ENCODE measurements around the gene AKIRIN1.
"Not testable (repeated sequence)": the region's sequence is repeated elsewhere in the genome, so short reads cannot be mapped to it uniquely, and the experiment has no call there.

AKIRIN1 gene, protein sequence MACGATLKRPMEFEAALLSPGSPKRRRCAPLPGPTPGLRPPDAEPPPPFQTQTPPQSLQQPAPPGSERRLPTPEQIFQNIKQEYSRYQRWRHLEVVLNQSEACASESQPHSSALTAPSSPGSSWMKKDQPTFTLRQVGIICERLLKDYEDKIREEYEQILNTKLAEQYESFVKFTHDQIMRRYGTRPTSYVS

DNA sequence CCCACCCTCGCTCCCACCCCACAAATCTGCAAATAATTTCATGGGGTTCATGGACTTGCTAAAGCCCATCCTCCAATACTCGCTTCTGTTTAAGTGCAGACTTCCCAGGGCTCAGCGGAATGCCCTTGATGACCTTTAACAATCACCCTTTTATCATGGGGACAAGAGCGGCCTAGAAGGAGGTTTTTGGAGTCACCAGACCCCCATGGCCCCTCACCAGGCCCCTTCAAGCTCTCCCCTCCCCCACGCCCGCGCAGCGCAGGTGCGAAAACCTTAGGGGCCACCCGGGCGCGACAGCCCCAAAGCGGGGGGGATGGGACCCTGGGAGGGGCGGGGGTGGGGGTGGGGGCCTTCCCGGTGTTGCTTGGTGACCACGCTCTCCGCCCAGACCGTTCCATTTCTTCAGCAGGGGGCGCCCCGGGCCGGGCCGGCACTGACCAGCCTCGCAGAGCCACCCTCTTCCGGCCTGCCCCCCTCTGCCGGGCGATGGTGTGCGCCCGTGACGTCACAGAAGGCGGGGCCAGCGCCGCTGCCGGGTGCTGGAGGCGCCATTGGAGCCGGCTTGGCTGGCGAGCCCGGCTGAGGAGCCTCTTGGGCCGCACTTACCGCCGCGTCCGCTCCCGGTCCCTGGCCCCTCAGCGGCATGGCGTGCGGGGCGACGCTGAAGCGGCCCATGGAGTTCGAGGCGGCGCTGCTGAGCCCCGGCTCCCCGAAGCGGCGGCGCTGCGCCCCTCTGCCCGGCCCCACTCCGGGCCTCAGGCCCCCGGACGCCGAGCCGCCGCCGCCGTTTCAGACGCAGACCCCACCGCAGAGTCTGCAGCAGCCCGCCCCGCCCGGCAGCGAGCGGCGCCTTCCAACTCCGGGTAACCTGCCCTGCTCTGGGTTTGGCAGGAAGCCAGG lies at the start of gene AKIRIN1:
Gene AKIRIN1 (plus strand): TSS at position 539 of the 900 bp plus-strand sequence. CDS start 105 bp downstream, at position 644.
- DNase-seq (ENCODE audit: low read depth in 2 of 2) = peak; percentile 92 to 93

DNA sequence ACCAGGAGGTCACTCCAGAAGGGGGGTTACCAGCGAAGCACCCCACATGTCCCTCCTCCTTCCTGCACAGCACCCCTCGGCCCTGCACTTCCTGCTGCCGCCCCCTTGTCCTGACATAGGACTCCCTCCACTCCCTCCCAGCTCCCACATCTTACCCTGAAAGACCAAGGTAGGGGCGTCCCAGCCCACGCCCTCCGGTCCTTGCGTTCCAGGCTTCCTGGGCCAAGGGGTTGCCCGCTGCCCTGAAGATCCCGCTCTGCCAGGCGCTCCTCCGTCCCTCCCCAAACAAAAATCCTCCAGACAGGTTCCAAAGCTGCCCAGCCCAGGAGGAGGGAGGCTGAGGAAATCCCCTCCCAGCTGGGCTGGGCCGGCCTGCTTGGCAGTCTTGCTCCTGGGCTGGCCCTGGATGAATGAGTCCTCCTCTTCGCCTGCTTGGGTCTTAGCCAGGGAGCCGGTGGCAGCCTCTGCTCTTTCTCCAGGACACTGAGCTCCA lies 49.5 kb upstream of the AKIRIN1 start, which contains the start of gene RHBDL2:
Gene RHBDL2 (minus strand): TSS at position 304 of the 493 bp plus-strand sequence. CDS start 22,618 bp downstream, outside the sequence.
- DNase-seq (ENCODE audit: low read depth in 2 of 2) = no peak

DNA sequence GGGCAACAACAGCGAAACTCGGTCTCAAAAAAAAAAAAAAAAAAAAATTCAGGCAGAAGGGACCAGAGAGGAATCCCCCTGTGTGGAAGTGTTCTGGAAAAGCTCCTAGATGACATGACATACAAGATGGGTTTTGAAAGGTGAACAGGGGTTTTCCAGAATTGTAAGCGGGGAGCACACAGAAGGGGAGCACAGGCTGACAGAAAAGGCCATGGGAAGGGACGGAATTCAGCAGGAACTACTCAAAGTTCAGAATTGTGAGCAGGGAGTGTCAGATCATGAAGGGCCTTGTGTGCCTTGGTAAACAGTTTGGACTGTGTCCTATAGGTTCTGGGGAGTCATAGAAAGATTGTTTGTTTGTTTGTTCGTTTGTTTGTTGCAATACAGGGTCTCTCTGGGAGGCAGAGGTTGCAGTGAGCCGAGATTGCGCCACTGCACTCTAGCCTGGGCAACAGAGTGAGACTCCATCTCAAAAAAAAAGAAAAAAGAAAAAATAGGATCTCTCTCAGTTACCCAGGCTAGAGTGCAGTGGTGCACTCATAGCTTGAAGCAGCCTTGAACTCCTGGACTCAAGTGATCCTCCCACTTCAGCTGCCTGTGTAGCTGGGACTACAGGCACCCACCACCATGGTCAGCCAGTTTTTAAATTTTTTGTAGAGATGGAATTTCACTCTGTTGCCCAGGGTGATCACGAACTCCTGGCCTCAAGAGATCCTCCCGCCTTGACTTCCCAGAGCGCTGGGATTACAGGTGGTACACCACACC lies 48.2 kb upstream of the AKIRIN1 start:
- no peak for DNase-seq (ENCODE audit: low read depth in 2 of 2)

DNA sequence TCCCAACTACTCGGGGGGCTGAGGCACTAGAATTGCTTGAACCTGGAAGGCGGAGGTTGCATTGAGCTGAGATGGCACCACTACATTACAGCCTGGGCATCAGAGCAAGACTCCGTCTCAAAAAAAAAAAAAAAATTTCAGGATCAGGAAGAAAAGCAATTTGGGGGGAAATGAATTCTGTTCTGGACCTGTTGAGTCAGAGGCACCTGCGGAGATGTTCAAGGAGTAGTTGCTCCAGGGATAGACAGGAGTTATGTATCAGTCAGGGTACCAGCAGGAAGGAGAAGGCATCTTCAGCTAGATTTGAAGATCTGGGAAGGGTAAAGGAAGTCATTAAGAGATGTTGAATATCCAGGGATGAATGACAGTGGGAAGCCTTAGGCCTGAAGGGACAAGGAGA lies 46.5 kb upstream of the AKIRIN1 start:
- no peak for DNase-seq (ENCODE audit: low read depth in 2 of 2)

DNA sequence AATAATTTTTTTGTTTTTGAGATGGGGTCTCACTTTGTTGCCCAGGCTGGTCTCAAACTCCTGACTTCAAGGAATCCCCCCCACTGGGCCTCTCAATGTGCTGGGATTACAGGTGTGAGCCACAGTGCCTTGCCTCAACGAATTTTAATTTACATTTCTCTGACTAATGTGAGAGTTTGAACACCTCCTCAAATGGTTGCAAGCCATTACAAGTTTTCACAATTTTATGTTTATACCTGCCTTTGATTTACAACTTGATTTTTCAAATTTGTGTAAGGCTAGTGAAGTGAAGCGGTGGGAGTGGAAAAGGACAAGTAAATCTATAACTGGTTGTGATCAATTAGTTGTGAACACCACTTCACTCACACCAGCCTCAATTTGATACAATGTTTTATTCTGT lies 40.5 kb upstream of the AKIRIN1 start:
- DNase-seq (ENCODE audit: low read depth in 2 of 2) = no peak

DNA sequence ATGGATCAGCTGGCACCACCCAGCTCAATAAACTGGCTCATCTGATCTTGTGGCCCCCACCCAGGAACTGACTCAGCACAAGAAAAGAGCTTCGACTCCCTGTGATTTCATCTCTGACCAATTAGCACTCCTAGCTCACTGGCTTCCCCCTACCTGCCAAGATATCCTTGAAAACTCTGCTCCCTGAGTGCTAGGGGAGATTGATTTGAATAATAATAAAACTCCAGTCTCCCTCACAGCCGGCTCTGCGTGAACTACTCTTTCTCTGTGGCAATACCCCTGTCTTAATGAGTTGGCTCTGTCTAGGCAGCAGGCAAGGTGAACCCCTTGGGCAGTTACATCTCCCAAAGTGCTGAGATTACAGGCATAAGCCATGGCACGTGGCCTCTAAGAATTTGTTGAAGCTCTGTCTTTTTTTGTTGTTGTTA lies 37.6 kb upstream of the AKIRIN1 start:
- DNase-seq (ENCODE audit: low read depth in 2 of 2) = no peak

DNA sequence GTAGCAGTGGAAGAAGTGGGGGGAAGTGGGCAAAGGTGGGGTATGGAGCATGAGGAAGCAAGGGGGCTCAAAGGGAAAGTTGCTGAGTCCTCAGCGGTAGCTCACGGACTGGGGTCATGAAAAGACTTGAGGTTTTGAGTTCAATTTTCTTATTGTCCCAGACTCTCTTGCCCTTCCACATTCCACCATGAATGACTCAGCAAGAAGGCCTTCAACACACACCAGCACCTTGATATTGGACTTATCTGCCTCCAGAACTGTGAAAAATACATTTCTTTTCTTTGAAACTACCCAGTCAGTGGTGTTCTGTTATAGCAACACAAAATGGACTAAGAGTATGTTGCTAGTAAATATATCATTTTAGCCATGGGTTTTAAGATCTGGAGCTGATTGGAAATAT lies 32.1 kb upstream of the AKIRIN1 start:
- DNase-seq (ENCODE audit: low read depth in 2 of 2) = peak in 1 of 2 experiments; percentile 2

DNA sequence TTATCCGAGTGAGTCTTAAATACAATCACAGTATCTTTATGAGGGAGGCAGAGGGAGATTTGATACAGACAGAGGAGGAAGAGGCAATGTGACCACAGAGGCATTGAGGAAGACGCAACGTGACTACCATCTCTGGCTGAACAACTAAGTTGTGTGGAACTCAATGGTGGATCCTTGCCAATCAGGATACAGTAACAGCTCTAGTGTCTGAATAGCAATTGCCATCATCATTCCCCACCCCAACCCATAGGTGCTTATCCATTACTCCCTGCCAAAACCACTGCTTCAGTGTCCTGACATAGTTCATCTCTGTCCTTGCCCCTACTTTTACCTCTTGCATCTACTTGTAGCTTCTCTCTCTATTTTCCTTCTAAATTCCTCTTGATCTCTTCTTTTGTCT lies 29.0 kb upstream of the AKIRIN1 start:
- peak; percentile 44 to 51 for DNase-seq (ENCODE audit: low read depth in 2 of 2)

DNA sequence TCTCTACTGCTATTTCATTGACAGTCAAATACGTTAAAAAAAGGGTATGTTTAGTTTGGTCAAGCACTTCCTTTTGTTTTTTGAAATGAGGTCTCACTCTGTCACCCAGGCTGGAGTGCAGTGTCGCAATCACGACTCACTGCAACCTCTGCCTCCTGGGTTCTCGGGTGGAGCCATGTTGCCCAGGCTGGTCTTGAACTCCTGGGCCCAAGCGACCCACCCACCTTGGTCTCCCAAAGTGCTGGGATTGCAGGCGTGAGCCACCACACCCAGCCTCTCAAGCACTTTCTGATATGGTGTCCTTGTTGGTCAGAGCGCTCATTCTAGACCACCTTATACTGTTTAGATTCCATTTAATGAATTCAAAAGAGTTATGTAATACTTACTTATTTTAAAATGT lies 28.5 kb upstream of the AKIRIN1 start:
- DNase-seq (ENCODE audit: low read depth in 2 of 2) = no peak

DNA sequence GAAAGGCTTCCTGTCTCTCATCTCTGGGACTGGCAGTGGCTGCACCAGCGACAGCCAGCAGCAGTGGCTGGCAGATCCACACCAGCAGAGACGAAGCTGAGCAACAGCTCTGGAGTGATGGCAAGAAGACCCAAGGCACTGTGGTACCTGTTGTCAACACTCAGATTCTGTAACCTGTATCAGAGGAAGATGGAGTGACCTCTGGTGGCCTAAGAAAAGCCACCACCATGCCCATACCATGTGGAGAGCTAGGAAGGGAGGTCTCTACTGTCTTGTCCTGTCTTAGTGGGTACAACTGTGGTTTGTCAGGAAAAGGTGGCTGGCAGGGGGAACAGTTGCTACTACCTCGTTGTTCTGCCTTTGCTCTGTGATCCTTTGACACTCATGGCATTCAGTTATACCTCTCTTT lies 26.9 kb upstream of the AKIRIN1 start:
- DNase-seq (ENCODE audit: low read depth in 2 of 2) = no peak

DNA sequence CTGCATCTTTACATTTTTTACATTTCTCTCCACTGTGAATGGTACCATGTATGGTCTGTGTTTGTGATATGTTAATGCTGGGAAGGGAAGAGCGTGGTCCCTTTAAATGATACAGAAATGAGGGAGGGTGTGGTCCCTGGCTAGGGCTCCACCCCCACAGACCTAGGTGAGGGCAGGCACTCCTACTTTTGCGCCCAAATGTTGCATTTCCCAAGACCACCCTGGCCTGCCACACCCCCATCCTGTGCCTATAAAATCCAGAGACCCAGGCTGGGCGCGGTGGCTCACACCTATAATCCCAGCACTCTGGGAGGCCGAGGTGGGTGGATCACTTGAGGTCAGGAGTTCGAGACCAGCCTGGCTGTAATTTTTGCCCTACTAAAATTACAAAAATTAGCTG lies 17.9 kb upstream of the AKIRIN1 start:
- DNase-seq (ENCODE audit: low read depth in 2 of 2) = not testable (repeated sequence)

DNA sequence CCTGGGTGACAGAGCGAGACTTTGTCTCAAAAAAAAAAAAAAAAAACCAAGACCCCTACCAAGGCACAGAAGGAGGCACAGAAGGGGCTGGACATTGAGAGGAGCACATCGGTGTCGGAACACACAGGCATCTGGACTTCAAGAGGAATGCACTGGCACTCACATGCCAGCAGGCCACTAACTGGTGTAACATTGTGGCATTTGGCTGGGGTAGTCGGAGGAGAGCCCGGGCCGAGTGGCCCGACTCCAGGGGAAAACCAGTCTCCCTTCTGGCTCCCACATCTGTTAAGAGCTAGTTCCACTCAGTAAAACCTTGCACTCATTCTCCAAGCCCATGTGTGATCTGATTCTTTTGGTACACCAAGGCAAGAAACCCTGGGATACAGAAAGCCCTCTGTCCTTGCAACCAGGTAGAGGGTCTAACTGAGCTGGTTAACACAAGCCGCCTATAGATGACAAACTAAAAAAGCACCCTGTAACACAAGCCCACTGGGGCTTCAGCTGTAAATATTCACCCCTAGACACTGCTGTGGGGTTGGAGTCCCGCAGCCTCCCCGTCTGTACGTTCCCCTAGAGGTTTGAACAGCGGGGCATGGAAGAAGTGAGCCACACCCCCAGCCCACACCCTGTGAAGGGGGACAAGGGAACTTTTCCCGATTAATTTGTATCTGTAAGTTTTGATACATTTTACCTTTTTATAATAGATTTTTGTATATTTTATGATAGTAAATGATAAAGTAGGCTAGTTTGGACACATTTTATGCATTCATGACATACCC lies 17.2 kb upstream of the AKIRIN1 start:
- DNase-seq (ENCODE audit: low read depth in 2 of 2) = no peak

DNA sequence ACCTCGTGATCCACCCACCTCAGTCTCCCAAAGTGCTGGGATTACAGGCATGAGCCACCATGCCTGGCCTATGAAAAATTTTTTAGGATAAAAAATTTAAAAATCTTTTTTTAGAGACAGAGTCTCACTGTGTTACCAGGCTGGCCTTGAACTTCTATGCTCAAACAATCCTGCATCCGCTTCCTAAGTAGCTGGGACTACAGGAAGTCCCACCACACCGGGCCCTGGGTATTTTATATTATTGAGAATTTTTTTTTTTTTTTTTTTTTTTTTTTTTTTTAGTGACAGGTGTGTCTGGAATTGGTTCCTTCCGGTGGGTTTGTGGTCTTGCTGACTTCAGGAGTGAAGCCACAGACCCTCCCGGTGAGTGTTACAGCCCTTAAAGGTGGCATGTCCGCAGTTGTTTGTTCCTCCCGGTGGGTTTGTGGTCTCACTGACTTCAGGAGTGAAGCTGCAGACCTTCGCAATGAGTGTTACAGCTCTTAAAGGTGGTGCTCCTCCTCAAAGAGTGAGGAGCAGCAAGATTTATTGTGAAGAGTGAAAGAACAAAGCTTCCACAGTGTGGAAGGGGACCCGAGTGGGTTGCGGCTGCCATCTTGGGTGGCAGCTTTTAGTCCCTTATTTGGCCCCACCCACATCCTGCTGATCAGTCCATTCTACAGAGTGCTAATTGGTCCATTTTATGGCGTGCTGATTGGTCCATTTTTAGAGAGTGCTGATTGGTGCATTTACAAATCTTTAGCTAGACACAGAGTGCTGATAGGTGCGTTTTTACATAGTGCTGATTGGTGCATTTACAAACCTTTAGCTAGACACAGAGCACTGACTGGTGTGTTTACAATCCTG lies 13.5 kb upstream of the AKIRIN1 start:
- DNase-seq (ENCODE audit: low read depth in 2 of 2) = not testable (repeated sequence)

DNA sequence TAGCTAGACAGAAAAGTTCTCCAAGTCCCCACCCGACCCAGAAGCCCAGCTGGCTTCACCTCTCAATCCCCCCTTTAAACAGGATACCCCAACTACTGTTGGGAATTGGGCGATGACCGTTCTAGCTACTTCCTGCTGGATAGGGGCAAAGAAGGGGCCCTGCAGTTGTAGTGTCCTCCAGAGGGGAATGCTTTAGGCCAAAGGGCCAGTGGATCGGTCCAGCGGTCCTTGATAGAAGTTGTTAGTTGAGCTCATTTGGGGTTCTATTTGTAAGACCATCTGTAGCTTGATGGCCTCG lies 12.9 kb upstream of the AKIRIN1 start:
- not testable (repeated sequence) for DNase-seq (ENCODE audit: low read depth in 2 of 2)

DNA sequence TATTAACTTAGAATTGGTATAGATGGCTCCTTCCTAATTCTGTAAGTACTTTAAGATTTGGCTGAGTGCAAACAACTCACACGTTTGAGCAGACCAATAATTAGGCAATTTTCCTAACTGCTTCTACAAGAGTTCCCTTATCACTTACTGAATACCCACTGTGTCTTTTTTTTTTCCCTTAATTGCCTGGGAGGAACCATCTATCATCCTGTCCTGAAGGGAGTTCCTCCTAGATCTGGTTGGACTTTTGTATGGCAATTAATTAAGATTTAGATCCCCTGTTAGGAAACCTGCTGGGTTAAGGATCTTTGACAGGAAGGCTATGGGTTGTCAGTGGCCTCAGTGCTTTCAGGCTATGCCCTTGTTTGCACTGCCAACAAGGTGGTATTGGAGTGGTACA lies 11.7 kb upstream of the AKIRIN1 start:
- not testable (repeated sequence) for DNase-seq (ENCODE audit: low read depth in 2 of 2)

DNA sequence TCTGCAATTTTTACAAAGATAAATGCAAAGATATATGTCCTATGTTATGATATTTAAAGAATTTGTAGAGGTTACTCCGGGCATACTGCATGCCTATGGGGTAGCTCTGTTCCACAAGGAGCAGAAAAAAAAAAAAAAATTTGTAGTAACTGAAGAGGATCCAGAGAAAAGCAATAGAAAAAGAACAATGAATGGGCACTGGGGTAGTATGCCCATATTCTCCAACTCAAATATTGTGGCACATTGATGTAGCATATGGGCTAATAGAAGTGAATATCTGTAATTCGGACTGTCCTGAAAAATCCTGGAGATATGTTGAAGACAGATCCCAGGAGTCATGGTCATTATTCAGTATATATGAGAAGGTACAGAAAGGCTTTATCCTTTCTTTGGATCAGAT lies 1.1 kb upstream of the AKIRIN1 start:
- DNase-seq (ENCODE audit: low read depth in 2 of 2) = no peak

DNA sequence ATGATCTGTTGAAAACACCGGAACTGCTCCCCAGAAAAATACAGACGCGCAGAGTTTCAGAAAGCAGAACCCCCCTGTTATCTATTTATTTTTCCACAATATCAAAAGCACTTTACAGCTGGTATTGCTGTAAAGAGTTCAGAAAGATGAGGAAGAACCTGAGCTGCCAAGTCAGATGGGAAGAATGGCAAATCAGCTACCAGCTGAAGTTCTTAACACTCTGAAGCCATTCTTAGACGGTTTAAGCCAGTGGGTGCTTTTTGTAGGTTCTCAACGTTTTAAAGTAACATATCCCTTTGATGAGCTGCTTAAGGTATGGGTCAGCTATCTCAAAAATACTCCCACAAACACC lies 714 bp upstream of the AKIRIN1 start:
- no peak for DNase-seq (ENCODE audit: low read depth in 2 of 2)

DNA sequence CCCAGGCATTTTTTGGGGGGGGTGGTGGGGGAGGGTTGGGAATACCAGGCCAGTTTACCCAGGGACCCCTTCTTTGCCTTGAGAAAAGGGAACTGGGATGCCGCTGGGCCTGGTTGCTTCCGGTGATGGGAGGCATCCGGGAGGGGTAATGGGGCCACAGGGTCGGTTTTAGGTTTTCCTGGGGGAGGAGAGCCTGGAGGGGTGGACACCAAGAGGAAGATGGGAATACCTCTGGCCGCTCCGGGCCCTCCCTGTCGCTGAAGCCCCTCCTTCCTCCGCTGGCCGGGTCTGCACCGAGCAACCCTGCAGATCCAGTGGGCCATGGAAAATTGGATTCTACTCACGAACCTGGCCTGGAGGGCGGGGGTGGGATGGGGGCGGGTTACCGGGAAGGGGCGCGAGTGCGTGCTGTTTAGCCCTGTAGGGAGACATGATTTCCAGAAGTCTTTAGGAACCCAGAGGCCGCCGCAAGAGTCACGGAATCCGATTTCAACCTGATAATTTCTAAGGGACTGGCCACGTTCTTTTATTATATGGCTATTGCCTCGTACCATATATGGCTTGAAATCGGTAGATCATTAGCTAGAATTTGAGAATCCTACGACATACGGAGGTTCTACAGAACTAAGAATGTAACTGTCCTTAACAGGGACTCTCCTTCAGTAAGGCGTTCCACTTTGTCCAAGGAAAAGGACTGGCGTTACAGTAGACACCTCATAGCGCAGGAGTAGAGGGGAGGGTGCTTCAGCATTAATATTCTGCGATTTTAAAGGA lies 749 bp downstream of the AKIRIN1 start:
- DNase-seq (ENCODE audit: low read depth in 2 of 2) = no peak

DNA sequence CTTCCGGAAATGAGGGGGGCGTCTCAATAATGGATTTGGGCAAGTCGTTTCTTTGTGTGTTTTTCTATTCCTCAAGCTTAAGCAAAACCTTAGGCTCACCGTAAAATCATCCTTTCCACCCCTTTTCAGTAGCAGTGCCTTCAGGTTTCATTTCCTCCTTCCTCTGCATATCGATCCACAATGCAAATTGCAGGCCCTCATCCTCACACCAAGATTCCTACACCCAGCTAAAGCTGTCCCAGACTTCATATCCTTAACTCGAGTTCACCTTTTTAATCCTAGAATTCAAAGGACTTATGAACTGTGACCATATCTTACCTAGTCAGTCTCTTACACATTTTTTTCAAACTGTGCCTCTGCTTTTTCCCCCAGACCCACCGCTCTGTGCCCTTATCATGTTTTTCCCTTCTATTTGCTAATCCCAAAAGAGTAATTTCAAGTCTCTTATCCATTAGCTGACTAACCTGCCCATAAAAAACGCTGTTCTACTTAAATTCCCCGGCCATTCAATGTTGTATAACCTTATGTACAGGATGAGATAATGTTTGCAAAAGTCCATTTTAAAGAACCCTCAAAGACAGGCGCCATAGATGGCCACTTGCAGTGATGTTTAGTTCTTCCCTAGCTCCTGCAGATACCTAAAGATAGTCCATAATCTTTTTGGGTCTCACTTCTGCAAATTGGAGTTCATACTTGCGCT lies 1.5 kb downstream of the AKIRIN1 start:
- no peak for DNase-seq (ENCODE audit: low read depth in 2 of 2)

All from fibroblast of skin of left biceps (primary cell).